Natural killer cell (primary cell): Measurements from ENCODE around the gene PTGIS. TPM values are rescaled to one million over a fixed set of nuclear protein-coding genes. Genes with fewer than 3 reads are reported as not detected.

Experiments used
- ATAC-seq, 3 donors: fragments of 150-1000 bp in 2 of 3; fragments of 200-7000 bp in 1 of 3; cut with Tn5 transposase; 1 replicate in 1 of 3; 2 replicates in 2 of 3; pipeline ENCODE4 v1.10.0; 2021; ENCODE audit warnings: mild to moderate bottlenecking in 2 of 3, moderate library complexity in 2 of 3
- DNase-seq, 2 donors: peaks; one replicate each; pipeline versions ENCODE4 v3.0.0 to v3.0.0-alpha.2; 2013 to 2021; ENCODE audit warnings: mixed read lengths in 1 of 2
- H3K27ac ChIP-seq: one replicate; pipeline ENCODE4 v1.5.1; 2013; ENCODE audit warnings: mild to moderate bottlenecking, low read length
- H3K27me3 ChIP-seq: one replicate; pipeline ENCODE4 v1.6.1; 2013; ENCODE audit warnings: low read length; ENCODE audit not compliant: control insufficient read depth, insufficient read depth
- H3K36me3 ChIP-seq: one replicate; pipeline ENCODE4 v1.6.1; 2013; ENCODE audit warnings: low read length; ENCODE audit not compliant: control insufficient read depth, insufficient read depth
- H3K4me1 ChIP-seq: one replicate; pipeline ENCODE4 v1.6.1; 2013; ENCODE audit warnings: low read length; ENCODE audit not compliant: control insufficient read depth, insufficient read depth
- H3K4me3 ChIP-seq: one replicate; pipeline ENCODE4 v1.5.1; 2013; ENCODE audit warnings: low read length
- H3K9me3 ChIP-seq: one replicate; pipeline ENCODE4 v1.6.1; 2013; ENCODE audit warnings: low read length; ENCODE audit not compliant: control insufficient read depth, insufficient read depth
- H3K27ac Mint-ChIP-seq, 2 donors: one replicate each; pipeline ENCODE4 v1.8.0; 2022; ENCODE audit warnings: mild to moderate bottlenecking in 2 of 2, mixed read lengths in 2 of 2, moderate library complexity in 1 of 2
- H3K27me3 Mint-ChIP-seq, 2 donors: one replicate each; pipeline ENCODE4 v1.8.0; 2022; ENCODE audit warnings: low read depth in 2 of 2, mixed read lengths in 2 of 2
- H3K36me3 Mint-ChIP-seq: one replicate; pipeline ENCODE4 v1.8.0; 2022; ENCODE audit warnings: mixed read lengths
- H3K4me1 Mint-ChIP-seq, 2 donors: one replicate each; pipeline ENCODE4 v1.8.0; 2022; ENCODE audit warnings: mixed read lengths in 2 of 2
- H3K4me3 Mint-ChIP-seq: one replicate; pipeline ENCODE4 v1.8.0; 2022; ENCODE audit warnings: mild to moderate bottlenecking, moderate library complexity, mixed read lengths
- H3K9me3 Mint-ChIP-seq, 2 donors: one replicate each; pipeline ENCODE4 v1.8.0; 2022; ENCODE audit warnings: mixed read lengths in 2 of 2
- CTCF ChIP-seq: fragments of 200-600 bp; IDR thresholded peaks from one replicate; pipeline ENCODE4 v1.8.0; 2022; ENCODE audit warnings: antibody characterized with exemption
- WGBS: methylation state at CpG from one replicate; pipeline ENCODE4 v1.1.7; 2013; ENCODE audit warnings: missing lambda C conversion rate; ENCODE audit not compliant: insufficient coverage; 5-methylcytosine and 5-hydroxymethylcytosine counted together
- intact Hi-C: fragments of 100-400 bp; cut with micrococcal nuclease; formaldehyde crosslinking; loops from one replicate; pipeline ENCODE4 v1.14.2; 2022
- total RNA-seq, 4 donors: library from RNA; stranded (reverse); fragments of 120-200 nt in 1 of 4; gene quantifications; one replicate each; pipeline versions ENCODE4 v1.2.3 to v1.2.4, GENCODE V29; 2013 to 2022

Gene PTGIS
- total RNA-seq, 3 donors from 2014 or later (not counting 1 experiment from before 2014, with no cell fraction given): not detected

GRCh38 chr20:49545572-49545971 is 22.4 kb downstream of the PTGIS start:
- H3K9me3 Mint-ChIP-seq: peaks cover 0 to 3% of the 10 kb centered on the region in 2 donors
- Histone ChIP-seq H3K4me3 (no peak overlapping the region), H3K9me3 (peaks cover 12% of the 10 kb centered on the region), H3K36me3 (no peaks in the 10 kb centered on the region), H3K4me1 (peaks cover 3% of the 10 kb centered on the region), H3K27me3 (no peaks in the 10 kb centered on the region), H3K27ac (no peak overlapping the region)
- peaks cover 0 to 5% of the 10 kb centered on the region in 2 donors for H3K27me3 Mint-ChIP-seq
- DNase-seq (no peak), ATAC-seq (no peak)
- H3K27ac Mint-ChIP-seq: no peak overlapping the region
- TF ChIP-seq CTCF: no peak
- H3K4me1 Mint-ChIP-seq: peaks cover 0 to 10% of the 10 kb centered on the region in 2 donors
- no peaks in the 10 kb centered on the region for H3K36me3 Mint-ChIP-seq
- 94% methylated on average over 2 of the region's 2 CpGs for WGBS
- intact Hi-C loops: no loop called here
- no peak overlapping the region for H3K4me3 Mint-ChIP-seq

DNA sequence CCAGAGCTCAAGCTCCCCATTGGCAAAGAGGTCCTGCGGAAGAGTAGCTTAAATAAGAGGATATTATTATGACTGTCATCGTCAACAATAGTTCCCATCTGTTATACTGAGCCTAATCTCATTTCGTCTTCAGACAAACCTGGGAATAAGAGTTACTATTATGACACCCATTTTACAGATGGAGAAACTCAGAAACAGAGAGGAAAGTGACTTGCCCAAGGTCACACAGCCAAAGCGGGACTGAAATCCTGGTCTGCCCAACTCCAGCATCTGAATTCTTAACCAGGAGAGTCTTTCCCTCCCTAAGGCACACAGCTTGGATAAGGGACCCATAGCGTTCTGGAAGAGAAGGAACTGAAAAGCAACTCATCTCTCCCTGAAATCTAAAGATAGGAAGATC is 23.4 kb downstream of the PTGIS start:
- intact Hi-C loops: no loop called here
- WGBS: 100% methylated on average over 2 of the region's 5 CpGs

GRCh38 chr20:49543858-49544437 is 24.0 kb downstream of the PTGIS start:
- no peak overlapping the region for H3K4me3 ChIP-seq
- peaks cover 3% of the 10 kb centered on the region for H3K4me1 ChIP-seq
- 83% methylated on average over 10 of the region's 10 CpGs for WGBS
- Mint-ChIP-seq H3K9me3 (peaks cover 0 to 3% of the 10 kb centered on the region in 2 donors), H3K36me3 (no peaks in the 10 kb centered on the region), H3K4me1 (peaks cover 0 to 10% of the 10 kb centered on the region in 2 donors), H3K4me3 (no peak overlapping the region), H3K27ac (no peak overlapping the region), H3K27me3 (peaks cover 0 to 10% of the 10 kb centered on the region in 2 donors)
- no peaks in the 10 kb centered on the region for H3K36me3 ChIP-seq
- H3K27me3 ChIP-seq: no peaks in the 10 kb centered on the region
- DNase-seq (no peak), ATAC-seq (no peak)
- TF ChIP-seq CTCF: no peak
- no peak overlapping the region for H3K27ac ChIP-seq
- intact Hi-C loops: no loop called here
- peaks cover 12% of the 10 kb centered on the region for H3K9me3 ChIP-seq

More for the DNA sequence above, 23.4 kb downstream of the PTGIS start:
- Histone ChIP-seq H3K9me3 (peaks cover 12% of the 10 kb centered on the region), H3K36me3 (no peaks in the 10 kb centered on the region), H3K27me3 (no peaks in the 10 kb centered on the region), H3K4me1 (peaks cover 3% of the 10 kb centered on the region), H3K27ac (no peak overlapping the region), H3K4me3 (no peak overlapping the region)
- H3K4me3 Mint-ChIP-seq: no peak overlapping the region
- DNase-seq: no peak
- TF ChIP-seq CTCF: no peak
- peaks cover 0 to 3% of the 10 kb centered on the region in 2 donors for H3K9me3 Mint-ChIP-seq
- peaks cover 0 to 10% of the 10 kb centered on the region in 2 donors for H3K4me1 Mint-ChIP-seq
- H3K27ac Mint-ChIP-seq: no peak overlapping the region
- no peaks in the 10 kb centered on the region for H3K36me3 Mint-ChIP-seq
- H3K27me3 Mint-ChIP-seq: peaks cover 0 to 10% of the 10 kb centered on the region in 2 donors
- ATAC-seq: no peak
